ENCODE measurements around the gene PLPPR4.
"Not testable (repeated sequence)": the region's sequence is repeated elsewhere in the genome, so short reads cannot be mapped to it uniquely, and the experiment has no call there.

PLPPR4 gene, protein sequence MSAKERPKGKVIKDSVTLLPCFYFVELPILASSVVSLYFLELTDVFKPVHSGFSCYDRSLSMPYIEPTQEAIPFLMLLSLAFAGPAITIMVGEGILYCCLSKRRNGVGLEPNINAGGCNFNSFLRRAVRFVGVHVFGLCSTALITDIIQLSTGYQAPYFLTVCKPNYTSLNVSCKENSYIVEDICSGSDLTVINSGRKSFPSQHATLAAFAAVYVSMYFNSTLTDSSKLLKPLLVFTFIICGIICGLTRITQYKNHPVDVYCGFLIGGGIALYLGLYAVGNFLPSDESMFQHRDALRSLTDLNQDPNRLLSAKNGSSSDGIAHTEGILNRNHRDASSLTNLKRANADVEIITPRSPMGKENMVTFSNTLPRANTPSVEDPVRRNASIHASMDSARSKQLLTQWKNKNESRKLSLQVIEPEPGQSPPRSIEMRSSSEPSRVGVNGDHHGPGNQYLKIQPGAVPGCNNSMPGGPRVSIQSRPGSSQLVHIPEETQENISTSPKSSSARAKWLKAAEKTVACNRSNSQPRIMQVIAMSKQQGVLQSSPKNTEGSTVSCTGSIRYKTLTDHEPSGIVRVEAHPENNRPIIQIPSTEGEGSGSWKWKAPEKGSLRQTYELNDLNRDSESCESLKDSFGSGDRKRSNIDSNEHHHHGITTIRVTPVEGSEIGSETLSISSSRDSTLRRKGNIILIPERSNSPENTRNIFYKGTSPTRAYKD

DNA sequence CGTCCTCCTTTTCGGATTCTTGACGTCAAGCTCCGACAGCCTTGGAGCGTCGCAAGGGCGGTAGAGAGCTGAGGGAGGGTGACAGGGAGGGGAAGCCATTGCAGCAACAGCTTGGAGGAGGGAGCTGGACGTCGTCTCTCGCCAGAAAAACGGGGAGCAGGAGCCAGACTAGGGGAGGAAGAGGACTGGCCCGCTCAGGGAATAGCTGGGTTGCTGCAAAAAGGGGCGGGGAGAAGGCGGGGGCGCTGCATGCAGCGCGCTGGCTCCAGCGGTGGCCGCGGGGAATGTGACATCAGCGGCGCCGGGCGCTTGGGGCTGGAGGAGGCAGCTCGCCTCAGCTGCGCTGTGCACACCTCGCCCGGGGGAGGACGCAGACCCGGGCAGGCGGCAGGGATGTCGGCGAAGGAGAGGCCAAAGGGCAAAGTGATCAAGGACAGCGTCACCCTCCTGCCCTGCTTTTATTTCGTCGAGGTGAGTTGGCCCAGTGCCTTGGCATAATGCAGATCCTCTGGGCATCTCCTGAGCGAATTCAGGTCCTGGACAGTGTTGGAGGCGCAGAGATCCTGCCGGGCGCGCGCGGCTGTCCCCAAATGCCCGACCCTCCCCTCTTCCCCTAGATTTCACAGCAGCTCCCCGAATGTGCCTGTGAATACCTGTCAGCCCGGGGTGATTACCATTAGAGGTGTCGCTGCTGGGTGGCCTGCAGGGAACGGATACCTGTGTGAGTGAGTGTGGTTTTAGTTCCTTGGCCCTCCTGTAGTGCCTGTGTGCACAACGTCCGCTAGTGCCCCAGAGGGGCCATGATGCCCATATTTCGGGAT, at the start of gene PLPPR4:
Gene PLPPR4 (plus strand): TSS at position 292 of the 821 bp plus-strand sequence. CDS start 102 bp downstream, at position 394.
- DNase-seq: no peak

DNA sequence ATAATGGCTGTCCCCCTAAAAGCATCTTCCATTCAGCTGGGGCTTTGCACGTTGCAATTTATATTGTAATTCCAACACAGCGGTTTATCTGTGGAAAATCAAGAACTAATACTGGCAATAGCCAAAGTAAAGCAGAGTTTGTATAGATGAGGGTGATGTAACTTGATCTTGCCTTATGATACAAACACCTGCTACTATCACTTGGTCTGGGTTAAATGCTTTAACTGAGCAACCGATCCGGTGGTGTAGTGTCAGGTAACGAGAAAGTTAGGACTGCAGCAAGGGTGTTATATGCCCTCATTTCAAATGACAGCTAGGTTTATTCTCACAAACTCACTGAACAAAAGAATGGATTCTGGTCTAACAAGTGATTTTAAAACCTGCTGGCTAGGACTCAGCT, 47.3 kb upstream of the PLPPR4 start:
- no peak for DNase-seq

DNA sequence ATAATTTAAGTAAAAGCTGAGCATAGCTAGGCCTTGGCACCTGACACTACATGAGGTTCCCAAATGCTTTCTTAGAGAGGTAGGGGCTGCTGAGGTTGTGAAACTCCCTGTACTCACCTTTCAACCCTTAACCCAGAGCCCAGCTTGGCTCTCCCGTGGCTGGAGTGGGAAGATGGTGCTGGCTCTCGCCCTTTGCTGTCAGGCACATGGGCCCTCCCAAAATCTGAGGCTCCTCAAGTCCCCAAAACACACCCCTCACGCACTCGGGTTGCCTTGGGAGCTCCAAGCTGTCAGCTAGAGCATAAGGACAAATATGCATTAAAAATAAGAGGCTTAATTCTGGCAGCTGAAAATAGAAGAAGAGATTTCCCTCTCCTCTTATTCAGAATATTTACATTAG, 46.7 kb upstream of the PLPPR4 start:
- no peak for DNase-seq

DNA sequence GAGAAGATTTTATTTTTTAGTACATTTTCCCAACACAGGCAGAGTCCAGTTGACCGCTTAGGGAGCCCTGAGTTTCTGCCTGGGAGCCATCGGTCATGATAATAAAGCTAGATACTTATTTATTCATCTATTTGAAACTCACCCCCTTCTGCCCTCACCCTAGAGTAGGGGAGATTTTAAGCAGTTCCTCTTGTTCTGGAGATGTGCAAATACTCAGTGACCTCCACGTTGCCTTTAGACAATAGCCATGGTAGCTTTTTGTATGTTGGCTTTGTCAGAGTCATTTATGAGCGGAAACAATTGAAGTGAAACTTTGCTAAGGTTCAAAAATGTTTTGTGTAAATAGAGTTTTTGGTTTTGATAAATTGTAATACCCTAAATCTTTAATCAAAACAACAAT, 45.7 kb upstream of the PLPPR4 start:
- no peak for DNase-seq

DNA sequence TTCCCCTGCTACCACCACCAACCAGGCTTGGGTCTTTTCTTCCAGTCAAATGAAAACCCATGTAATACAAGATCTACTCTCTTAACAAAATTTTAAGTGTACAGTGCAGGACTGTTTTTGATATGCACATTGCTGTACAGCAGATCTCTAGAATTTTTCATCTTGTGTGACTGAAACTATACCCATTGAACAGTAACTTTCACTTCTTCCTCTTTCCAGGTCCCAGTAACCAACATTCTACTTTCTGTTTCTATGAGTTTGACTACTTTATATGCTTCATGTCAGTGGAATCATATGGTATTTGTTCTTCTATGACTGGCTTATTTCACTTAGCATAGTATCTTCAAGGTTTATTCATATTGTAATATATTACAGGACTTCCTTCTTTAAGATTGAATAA, 45.3 kb upstream of the PLPPR4 start:
- DNase-seq: no peak

DNA sequence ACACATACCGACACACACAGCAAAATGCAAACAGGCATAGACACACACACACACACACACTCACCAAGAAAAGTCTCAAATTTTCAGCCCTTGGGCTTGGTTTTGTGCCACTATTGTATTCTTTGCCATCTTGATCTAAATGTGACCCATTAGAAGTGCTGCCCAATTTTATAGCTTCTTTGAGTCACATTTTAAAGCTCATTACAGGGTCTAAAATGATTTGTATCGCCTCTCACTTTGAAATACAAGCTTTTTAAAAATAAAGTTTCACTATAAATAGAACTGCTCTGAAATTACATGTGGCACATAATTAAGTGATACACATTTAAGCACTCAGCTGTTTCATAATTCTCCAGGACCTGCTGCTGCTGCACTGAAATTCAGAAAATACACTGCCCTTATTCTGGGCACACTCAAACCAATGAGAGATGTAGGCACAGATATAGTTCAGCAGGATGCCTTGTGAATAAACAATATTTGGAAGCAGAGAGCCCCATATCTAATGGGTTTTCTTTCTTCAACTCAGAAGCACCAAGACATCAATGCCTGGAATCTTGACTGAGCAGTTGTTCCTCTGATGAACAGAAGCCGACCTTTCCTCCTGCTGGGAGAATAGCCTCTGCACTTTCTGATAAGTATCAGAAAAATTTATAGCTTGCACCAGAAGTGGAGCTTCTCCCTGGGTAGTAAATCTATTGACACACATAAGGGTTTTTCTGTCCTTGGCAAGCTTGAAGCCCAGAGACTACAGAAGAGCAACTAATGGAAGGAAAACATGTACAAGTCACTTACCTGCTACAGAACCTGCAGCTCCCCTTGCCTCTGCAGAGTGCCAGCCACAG, 37.0 kb upstream of the PLPPR4 start:
- DNase-seq: no peak

DNA sequence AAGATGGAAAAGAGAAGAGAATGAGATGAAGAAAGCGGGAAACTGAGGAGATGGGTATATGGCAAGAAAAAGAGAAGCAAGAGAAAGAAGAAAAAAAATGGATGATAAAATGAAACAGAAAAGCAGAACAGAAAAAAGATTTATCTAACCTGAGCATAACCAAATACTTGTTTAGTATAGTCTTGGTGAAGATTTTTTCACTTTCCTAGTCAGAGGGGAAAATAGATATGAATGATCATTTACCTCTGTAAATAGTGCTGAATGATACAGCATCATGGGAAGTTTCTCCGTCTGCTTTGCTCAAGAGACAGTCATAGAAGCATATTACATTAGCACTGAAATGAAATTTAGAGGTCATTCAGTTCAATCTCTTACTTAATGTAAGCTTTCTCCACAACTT, 36.1 kb upstream of the PLPPR4 start:
- DNase-seq: no peak

DNA sequence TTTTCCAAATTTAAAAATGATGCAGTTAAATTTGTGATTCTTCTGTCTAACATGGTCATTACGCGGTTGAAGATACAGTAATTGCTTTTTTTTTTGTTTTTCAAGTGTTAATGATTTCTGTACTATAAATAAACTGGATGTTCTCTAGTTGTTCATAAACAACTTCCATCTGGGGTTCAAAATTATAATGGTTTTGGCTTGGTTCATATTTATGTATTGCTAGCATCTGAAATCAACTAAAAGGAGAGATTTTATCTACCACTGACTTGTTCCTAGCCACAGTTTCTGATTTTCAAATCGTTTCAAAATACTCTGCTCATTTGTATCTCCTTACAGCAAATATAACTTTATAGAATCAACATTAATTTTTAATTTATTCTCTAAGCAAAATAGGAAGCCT, 35.2 kb upstream of the PLPPR4 start:
- no peak for DNase-seq

DNA sequence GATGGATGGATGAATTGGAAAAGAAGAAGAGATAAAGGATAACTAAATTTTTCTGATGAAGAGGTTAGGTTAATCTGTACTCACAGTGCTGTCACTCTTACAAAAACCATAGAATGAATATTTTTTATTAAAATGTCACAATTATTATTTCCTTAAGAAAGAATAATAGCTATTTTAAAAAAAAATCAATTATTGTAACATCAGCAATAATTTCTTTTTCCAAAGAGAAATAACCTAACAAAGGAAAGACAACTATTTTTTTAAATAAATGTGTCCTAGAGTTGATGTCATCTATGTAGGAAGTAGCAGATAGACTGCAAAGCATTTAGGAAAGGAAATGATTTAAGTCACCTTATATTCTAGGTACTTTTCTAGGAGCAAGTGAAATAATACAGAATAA, 33.6 kb upstream of the PLPPR4 start:
- DNase-seq: no peak

DNA sequence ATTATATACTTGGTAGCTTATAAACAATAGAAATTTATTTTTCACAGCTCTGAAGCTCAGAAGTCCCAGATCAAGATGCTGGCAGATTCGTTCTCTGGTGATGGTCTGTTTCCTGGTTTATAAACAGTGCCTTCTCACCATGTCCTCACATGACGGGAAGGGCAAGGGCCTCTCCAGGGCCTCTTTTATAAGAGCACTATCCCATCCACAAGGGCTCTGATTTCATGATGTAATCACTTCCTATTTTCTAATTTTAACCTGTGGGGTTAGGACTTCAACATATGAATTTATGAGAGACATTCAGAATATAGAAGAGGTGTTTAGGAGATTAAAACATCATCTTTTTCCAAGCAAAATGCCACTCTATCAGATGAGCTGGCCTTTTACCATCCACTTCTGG, 32.1 kb upstream of the PLPPR4 start:
- no peak for DNase-seq

DNA sequence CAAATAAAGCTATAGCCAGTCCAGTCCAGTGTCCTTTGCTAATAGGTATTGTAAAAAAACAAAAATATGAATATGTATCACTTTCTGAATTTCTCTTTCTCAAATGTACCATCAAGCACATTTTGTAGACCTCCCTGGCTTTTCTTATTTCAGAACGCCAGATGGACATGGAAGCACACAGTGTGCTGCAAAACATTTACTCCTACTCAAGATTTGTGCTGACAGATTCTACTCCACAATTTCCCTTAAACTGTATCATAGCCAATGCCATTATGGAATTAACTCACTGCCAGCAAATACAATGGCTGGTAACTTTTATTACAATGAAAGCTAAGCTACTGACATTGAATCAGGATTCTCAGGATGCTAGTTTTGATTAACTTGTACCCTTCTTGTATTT, 30.8 kb upstream of the PLPPR4 start:
- no peak for DNase-seq

DNA sequence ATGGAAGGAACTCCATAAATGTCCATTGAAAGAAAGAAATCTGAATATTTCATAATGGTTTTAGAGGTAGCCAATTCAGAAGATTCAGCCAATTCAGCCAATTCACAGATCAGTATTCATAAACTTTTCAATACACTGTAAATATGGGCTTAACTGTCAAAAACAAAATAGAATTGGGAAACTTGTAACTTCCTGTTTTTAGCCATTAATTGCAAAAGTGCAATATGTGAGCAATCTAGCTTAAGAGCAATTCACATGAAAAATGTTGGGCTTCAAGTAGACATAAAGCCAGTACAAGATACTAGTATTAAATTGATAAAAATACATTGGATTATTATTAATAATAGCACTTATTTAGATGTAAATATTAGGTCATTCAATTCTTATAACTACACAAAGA, 27.5 kb upstream of the PLPPR4 start:
- DNase-seq: no peak

DNA sequence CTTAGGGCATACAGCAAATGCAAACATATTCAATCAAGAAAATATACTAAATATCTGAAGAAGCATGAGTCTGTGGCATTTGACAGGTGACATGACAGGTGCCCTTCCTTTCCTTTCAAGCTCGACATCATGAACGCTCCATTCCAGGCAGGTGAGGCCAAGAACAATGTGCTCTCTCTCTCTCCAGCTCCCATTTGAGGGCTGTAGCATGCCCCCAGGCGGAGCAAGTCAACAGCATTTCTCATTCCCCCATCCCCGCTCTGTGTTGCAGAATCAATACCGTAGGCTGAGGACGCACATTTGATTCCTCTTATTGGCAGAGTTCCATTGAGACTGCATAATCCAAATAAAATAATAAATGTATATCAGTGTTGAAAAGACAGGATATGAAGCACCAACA, 24.6 kb upstream of the PLPPR4 start:
- no peak for DNase-seq

DNA sequence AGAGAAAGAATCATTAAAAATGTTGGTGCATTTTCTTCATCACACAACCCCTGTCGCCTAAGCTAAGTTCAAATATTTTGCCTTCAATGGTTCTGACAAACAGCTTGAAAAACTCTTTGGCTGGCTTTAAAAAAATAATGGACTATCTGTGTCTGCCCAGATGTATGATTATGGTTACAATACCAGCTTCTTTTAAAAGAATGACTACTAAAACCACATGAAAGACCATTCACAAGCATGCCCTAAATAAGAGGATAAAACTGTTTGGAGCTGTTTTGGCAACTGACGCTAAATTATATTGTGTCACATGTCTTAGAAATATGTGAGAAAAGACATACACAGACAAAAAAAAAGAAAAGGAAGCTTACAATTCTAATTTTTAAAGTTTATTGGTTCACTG, 23.7 kb upstream of the PLPPR4 start:
- no peak for DNase-seq

DNA sequence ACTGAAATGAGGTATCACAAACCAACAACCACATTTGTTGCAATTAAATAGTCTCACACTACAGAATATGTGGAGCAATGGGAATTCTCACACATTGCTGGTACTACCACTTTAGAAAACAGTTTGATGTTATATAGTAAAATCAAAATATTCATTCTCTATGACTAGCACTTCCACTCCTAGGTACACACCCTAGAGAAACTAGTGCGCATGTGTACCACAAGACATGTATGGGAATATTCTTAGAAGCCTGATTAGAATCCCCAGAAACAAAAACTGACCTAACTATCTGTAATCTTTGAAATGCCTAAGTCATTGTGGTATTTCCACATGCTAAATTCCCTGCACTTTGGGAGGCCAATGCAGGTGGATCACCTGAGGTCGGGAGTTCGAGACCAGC, 18.1 kb upstream of the PLPPR4 start:
- no peak for DNase-seq

DNA sequence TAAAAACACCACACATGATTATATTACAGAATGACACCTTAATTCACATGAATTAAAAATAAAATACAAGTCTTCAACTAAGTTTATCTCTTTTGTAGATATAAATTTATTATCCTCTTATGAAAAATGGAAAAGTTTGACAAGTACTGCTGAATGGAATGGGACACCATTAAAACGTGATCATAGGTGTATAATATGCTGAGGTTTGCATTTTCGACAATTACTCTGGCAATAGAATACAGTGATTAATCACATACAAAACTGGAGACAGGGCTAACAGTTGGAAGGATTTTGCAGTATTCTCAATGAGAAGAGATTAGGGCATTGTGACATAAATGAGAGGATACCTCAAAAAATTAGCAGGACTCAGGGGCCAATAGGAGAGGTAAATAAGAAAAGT, 17.1 kb upstream of the PLPPR4 start:
- no peak for DNase-seq

DNA sequence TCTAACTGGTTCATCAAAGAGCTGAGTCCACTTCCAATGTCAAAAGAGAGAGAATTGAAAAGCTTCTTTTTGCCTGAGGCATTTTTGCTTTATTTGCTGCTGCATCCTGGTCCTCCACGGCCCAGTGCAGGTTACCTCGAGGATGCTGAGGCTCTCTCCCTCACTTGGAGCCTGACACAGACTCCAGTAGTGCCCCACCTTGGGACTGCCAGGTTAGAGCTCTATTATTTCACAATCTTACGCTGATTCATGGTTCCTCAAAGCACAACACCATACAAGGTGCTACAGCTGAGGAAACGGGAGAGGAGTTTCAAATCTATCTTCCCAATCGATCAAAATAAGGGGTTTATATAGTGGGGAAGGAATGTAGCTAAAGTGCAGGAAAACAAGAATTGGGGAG, 13.6 kb upstream of the PLPPR4 start:
- no peak for DNase-seq

DNA sequence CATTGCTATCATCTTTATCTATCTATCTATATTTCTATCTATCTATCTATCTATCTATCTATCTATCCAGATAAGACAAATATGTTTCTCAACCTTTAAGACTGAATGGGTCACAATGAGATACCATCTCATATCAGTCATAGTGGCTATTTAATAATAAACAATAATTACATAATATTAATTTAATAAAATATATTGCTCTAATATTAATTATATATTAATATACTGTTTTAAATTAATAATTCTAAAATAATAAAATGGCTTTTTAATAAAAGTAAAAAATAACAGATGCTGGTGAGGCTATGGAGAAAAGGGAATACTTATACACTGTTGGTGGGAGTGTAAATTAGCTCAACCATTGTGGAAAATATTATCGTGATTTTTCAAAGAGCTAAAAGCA, 13.0 kb upstream of the PLPPR4 start:
- no peak for DNase-seq

DNA sequence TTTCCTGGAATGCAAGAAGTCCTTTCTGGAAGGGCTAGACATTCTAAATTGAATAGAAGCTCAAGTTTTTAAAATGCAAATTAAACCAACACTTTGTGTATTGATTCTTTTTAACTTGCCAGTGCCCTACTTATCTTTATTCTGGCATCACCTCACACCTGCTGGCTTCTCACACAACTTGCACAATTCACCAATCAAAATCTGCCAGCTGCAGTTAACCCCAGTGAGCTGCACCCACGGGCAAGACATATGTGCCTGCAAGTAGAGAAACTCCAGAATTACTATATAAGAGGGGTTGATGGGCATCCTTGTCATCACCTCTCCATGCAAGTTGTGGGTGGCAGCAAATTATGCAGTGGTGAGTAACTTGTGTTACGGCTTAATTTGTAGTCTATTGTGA, 11.7 kb upstream of the PLPPR4 start:
- DNase-seq: no peak

DNA sequence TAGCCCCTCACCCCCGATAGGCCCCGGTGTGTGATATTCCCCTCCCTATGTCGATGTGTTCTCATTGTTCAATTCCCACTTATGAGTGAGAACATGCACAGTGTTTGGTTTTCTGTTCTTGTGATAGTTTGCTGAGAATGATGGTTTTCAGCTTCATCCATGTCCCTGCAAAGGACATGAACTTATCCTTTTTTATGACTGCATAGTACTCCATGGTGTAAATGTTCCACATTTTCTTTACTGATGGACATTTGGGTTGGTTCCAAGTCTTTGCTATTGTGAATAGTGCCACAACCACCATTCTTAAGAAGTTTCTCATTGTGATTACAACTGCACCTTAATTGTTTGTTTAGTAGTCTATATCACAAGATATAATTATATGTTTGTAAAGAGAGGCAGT, 3.9 kb upstream of the PLPPR4 start:
- DNase-seq: not testable (repeated sequence)

DNA sequence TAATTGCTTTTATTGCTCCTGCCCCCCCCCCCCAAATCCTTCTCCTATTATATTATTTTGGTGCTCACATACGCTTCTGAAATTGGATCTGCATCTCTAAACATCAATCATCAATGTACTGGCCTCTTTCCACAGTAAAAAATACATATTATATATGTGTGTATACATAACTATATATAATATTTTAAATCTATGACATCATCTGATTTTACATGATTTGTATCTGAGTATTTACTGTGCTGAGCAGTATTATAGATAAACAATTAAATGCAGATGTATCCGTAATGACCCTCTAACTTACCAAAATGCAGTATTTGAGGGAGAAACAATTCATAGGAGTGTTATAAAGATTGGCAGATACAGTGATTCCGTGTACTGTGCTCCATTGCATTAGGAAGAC, 832 bp downstream of the PLPPR4 start:
- DNase-seq: no peak

DNA sequence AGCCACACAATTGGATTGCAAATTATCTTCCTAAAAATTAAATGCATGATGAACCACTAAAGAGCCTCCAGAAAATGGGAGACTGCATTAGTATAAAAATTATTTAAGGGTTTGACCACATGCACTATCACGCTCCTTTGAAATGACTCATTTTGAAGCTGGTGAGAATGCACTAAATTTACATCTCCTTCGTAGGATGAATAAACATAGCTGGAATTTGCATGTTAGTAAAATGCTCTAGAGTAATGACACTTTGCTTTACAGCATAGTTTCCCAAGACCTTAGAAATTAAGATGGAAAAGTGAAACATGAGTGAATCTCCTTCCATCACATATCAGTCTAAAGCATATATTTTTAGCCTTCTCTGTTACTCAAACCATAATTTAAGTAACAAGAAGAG, 2.4 kb downstream of the PLPPR4 start:
- no peak for DNase-seq

DNA sequence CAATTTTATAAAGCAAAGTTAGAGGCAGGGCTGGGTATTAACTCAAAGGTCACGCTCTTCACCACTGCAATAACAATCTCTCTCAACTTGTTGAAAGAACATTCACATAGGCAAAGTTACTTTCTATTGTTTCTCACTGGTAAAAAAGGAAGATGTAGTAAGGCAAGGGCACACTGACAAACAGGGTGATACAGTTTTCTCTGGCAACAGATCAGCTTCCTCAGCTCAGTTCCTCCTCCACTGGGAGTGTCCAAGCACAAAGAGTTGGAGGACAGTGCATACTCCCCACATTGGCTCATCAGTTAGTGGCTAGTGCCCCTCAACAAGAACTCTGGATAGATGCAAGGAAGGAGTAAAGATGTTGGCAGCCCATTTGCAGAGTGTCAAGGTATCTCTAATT, 3.7 kb downstream of the PLPPR4 start:
- DNase-seq: no peak

Data from CD4-positive, alpha-beta T cell treated with Interleukin-12 subunit alpha and Interleukin-12 subunit beta, for 1 hour (primary cell).